NCI-H2029 (cell line): ENCODE measurements around the gene CYP3A4.
"Not testable (repeated sequence)": the region's sequence is repeated elsewhere in the genome, so short reads cannot be mapped to it uniquely, and the experiment has no call there.

Source experiments
- DNase-seq: peaks from one replicate; lab custom pipeline; 2025; lab: John Stamatoyannopoulos, UW

The CYP3A4 gene

GRCh38 chr7:99784007-99784406 lies at the start of gene CYP3A4:
TSS of gene CYP3A4 (minus strand) at chr7:99784184. CDS start at chr7:99784081, 103 bp downstream.
- DNase-seq, result no peak

DNA sequence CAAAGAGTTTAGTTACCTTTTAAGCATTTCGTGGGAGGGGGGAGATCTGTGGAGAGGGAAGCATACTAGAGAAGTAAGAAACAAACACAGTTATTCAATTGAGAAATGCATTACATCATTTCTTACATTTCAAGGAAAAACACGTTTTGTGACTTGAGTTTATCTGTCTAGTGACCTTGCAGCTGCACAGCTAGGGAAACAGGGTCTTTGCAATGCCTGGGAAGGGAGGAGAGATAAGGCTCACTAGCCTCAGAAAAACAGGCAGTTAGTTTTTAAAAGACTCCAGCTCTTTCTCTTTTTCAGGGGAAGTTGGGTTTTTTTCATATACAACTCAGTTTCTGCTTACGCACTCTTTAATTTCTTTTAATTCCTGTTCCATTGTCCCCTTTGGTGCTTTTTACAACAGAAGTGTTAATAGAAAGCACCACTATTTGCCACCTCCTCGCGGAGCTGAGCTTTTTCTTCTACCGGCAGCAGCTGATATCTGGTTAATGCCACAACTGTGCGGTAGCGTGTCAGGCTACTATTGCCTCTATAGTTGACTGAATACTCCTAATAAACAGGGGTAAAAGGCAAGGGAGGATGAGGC lies 49.4 kb upstream of the CYP3A4 start:
- DNase-seq, result no peak

- no peak for DNase-seq
Measured at GRCh38 chr7:99831595-99831994, 47.6 kb upstream of the CYP3A4 start.

DNA sequence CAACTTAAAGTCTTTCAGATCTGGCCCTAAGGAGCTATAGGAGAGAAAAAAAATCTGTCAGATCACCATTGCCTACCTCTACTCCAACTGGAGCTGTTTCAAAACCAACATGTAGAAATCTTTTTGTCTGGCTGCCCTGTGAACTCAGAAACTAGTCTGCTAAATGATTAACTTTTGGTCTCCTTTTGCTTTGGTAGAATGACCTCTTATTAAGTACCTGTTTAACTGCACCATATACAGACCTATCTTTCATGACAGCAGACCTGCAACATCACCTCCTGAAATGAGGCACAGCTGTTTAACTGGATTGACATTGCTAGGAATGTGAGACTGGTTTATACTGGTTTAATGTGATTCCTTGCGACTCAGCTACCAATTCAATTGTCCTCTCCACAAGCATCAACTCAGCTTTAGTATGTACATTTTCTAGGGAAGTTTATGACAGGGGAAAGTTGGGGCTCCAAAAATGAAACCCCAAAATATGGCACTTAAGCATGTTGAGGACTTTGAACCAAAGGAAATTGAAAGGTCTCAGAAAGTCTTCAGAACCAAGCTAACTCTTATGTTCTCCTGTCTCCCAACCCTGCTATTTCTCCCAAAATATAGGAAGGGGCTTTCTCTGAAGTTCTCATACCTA lies 45.7 kb upstream of the CYP3A4 start:
- DNase-seq, result no peak

DNA sequence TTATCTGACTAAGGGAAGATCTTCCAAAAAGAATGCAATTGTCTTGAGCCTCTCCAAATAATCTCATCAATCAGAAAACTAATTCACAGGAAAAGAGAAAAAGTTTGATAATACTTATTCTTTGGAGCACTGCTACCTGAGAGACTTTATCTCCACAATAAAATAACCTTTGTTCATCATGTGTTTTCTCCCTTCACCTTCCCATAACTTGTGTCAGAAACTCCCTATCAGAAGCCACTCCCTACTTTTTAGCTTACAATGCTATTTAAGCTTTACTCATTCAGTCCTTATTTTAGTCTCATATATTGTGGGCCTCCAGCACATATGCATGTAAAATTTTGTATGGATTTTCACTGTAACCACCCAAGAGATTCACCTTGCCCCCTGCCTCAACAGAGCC lies 44.8 kb upstream of the CYP3A4 start:
- no peak for DNase-seq

GRCh38 chr7:99827040-99827778 lies 43.2 kb upstream of the CYP3A4 start:
- no peak for DNase-seq

DNA sequence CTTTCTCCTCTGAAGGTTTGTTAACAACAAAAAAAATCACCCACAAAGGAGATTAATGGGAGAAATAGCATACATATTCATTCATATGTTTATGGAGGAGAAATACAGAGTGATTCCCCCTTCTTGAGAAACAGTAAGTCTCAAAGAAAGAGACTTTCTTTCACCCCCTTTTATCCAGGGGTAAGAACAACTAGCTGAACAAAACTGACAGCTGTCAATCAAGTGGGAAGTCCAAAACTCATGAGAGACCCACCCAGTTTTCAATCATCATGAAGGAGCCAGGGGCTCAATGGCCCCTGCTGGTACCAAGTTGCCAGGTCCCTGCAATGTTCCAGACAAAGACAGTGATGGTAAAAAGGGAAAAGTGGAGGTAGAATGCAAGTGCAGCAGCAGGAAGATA lies 41.9 kb upstream of the CYP3A4 start:
- DNase-seq, result no peak

DNA sequence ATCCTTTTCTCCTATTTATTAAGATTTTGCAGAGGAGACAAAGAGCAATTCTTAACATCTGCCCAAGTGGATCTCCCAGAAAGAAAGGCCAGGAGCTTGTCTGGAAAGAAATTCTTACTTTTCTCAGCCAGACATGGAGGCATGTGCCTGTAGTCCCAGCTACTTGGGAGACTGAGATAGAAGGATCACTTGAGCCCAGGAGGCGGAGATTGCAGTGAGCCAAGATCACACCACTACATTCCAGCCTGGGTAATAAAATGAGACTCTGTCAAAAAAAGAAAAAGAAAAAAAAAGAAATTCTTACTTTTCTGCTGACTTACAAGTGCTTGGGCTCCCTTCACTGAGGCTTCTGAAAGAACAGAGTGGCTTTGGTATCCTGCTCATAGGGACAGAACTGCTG lies 41.5 kb upstream of the CYP3A4 start:
- DNase-seq, result no peak

DNA sequence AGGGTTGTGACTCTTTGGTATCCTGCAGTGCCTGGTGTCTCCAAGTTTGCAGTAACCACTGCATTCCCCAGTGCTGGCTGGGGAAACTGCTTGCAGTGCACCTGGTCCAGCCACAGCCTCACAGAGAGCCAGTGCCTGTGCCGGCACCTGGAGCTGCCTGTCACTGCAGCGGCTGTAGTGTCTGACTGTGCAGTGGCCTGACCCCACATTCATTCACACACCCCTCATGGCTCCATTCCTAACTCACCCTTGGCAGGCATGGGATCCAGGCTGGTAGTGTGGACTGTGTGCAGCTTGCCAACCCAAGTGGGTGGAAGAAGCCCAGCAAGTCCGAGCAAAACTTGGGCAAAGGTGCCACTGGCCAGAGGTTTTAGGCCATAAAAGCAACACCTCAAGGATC lies 40.1 kb upstream of the CYP3A4 start:
- DNase-seq, result no peak

DNA sequence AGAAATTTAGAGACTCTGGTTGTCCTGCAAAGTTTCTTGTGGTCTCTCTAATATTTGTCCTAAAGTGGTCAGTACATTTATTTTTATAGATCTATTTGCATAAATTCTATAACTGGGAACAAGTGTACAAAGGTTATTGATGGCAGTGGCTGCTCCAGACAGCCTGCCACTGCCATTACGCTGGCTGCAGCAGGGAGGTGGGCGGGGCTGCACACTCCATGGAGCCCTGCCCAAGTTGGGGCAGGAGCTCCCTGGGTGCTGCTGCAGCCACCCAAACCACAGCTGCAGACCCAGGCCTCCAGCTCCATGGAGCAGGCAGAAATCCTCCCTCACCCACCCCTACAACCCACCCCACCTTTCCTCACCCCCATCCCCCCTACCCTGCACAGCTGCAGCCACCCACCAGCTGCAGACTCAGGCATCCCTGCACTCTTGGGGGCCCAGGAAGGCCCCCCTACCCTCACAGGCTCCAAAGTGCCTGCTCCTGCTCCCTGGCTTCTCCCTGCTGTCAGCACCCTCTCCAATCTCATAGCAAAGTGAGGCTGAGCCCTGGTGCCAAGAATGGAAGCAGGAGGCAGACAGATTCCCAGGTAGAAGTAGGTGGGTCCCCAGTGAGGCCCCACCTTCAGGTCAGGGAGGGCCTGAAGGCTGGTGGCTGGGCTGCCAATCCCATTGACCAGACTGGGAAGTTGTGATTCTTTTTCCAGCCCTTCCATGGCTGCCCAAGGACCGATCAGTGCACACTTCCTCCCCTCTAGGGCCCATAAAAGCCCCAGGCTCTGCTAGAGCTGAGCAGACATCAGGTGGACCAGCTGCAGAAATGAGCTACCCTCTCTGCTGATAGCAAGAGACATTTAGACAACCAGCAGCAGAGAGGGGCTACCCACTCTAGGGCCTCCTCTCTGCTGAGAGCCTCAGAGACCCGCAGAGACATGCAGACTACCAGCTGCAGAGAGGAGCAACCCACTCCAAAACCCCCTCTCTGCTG lies 39.0 kb upstream of the CYP3A4 start:
- DNase-seq, result no peak

DNA sequence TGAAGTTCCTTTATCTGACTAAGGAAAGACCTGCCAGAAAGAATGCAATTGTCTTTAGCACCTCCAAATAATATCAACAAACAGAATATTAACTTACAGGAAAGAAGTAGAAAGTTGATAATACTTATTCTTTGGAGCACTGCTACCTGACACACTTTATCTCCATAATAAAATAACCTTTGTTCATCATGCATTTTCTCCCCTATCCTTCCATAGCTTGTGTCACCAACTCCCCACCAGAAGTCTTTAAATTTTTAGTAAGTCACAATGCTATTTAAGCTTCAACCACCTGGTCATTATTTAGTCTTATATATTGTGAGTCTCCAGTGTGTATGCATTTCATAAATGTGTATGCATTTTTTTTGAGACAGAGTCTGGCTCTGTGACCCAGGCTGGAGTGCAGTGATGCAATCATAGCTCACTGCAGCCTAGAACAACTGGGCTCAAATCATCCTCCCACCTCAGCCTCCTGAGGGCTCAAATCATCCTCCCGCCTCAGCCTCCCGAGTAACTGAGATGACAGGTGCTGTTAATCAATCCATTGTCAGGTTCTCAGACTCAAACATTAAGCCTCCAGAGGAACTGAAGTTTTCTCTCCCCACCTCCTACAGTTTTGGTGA lies 36.5 kb upstream of the CYP3A4 start:
- DNase-seq, result no peak

GRCh38 chr7:99808766-99809165 lies 24.8 kb upstream of the CYP3A4 start:
- DNase-seq, result no peak

DNA sequence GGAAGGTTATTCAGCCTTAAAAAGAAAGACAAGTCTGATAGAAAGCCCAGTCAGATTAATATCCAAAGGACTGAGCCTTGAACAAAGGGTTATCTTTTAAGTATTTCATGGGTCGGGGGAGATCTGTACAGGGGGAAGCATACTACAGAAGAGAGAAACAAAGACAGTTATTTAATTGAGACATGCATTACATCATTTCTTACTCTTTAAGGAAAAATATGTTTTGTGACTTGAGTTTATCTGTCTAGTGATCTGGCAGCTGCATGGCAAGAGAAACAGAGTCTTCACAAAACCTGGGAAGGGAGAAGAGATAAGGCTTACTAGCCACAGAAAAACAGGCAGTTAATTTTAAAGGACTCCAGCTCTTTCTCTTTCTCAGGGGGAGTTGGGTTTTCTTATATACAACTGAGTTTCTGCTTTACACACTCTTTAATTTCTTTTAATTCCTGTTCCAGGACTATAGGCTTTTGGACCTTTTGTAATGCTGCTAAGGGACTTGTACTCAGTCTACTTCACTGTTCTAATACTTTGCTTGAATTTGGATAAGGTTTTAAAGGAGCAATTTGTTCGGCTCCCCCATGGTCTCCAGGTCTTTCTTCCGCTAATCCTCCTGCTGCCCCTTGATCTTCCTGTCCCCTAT lies 23.0 kb upstream of the CYP3A4 start:
- no peak for DNase-seq

DNA sequence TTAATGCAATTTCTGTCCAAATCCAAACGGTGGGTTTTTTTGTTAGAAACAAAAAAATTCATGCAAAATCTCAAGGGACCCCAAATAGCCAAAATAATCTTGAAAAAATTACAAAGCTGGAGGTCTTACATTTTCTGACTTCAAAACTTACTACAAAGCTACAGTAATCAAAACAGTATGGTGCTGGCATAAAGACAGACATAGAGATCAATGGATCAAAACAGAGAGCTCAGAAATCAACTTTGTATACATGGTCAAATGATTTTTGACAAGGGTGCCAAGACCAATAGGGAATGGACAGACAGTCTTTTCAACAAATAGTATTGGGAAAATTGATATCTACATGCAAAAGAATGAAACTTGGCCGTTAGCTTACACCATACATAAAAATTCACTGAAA lies 21.7 kb upstream of the CYP3A4 start:
- no peak for DNase-seq

- not testable (repeated sequence) for DNase-seq
Measured at GRCh38 chr7:99803118-99803517, 19.1 kb upstream of the CYP3A4 start.

DNA sequence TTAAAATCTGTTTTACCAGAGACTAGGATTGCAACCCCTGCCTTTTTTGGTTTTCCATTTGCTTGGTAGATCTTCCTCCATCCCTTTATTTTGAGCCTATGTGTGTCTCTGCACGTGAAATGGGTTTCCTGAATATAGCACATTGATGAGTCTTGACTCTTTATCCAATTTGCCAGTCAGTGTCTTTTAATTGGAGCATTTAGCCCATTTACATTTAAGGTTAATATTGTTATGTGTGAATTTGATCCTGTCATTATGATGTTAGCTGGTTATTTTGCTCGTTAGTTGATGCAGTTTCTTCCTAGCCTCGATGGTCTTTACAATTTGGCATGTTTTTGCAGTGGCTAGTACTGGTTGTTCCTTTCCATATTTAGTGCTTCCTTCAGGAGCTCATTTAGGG lies 17.4 kb upstream of the CYP3A4 start:
- not testable (repeated sequence) for DNase-seq

- no peak for DNase-seq
Measured at GRCh38 chr7:99798972-99799371, 15.0 kb upstream of the CYP3A4 start.

GRCh38 chr7:99795864-99796263 lies 11.9 kb upstream of the CYP3A4 start:
- DNase-seq, result not testable (repeated sequence)

GRCh38 chr7:99794585-99795502 lies 10.9 kb upstream of the CYP3A4 start:
- no peak for DNase-seq

DNA sequence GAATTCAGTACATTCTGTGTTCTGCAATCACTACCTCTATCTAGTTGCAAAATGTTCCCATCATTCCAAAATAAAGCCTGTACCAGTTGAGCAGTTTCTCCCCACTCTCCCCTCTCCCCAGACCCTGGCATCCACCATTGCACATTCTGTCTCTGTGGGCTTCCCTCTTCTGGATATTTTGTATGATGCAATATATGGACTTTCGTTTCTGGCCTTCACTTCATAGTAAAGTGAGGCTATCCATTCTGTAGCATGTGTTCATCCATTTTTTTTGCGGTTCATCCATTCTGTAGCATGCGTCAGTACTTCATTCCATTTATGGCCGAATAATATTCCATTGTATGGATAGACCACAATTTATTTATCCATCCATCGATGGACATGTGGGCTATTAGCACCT lies 9.5 kb upstream of the CYP3A4 start:
- no peak for DNase-seq
